Glomerular endothelial cell (primary cell): ENCODE results near the gene AHDC1. TPM values are rescaled to one million over a fixed set of nuclear protein-coding genes. Genes with fewer than 3 reads are reported as not detected.
A peak's percentile ranks its signal among the peaks of the same experiment; 100 is the strongest.

Source experiments
- DNase-seq: peaks from one replicate; pipeline ENCODE4 v3.0.0-alpha.2; 2011; ENCODE audit warnings: low read depth, low spot score; ENCODE audit errors: extremely low read depth
- total RNA-seq: library from RNA; depleted of rRNA; stranded (reverse); fragments of >200 nt; gene quantifications from 2 replicates; pipeline ENCODE4 v1.2.3, GENCODE V29; 2015

Gene AHDC1
- total RNA-seq, 1 donor from 2014 or later = 44.1 TPM

DNA sequence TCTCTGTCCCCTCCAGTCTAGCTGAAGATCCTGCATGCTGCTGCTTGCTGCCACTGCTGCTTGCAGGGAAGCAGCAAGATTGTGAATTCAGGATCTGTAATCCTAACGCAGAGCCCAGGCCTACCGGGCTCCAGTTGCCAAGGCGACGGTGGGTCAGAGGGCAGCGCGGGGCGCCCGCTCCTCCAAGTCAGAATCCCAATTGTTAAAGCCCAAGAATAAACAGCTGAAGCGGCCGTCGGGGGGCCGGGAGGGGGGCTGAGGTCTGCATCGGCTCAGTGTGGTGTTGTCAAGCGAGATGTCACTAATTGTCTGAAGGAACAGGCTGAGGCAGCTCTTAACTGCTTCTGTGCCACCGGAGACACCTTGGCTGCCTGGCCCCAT lies 36.8 kb downstream of the AHDC1 start:
- no peak for DNase-seq

DNA sequence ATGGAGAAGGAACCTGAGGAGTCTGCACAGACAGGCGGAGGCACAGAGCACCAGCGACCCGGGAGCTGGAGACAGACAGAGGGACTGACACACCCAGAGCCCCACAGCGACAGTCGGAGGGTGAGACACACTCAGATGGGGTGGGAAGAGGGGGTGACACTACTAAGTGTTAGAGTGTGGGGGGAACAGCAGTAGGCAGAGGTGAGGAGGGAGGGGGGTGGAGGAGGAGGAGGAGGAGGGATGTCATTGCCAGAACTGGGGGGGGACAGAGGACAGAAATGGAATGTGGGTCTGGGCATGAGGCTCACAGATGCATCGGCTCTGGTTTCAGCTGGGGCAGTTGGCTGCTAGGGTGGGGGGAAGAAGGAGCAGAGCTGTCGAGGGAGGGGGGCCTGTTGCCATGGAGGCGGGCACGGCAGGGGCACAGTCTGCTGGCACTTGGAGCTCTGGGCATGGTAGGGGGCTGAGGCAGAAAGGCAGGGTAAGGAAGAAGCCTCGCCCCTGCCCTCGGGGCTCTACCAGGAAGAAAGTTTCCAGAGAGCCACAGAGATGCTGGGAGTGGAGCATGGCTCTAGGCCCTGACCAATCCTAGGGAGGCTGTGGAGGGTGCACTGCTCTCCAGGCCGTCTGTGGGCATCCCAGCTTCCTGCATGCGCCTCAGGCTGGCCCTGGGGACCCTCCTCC lies 37.3 kb downstream of the AHDC1 start:
- DNase-seq = no peak

DNA sequence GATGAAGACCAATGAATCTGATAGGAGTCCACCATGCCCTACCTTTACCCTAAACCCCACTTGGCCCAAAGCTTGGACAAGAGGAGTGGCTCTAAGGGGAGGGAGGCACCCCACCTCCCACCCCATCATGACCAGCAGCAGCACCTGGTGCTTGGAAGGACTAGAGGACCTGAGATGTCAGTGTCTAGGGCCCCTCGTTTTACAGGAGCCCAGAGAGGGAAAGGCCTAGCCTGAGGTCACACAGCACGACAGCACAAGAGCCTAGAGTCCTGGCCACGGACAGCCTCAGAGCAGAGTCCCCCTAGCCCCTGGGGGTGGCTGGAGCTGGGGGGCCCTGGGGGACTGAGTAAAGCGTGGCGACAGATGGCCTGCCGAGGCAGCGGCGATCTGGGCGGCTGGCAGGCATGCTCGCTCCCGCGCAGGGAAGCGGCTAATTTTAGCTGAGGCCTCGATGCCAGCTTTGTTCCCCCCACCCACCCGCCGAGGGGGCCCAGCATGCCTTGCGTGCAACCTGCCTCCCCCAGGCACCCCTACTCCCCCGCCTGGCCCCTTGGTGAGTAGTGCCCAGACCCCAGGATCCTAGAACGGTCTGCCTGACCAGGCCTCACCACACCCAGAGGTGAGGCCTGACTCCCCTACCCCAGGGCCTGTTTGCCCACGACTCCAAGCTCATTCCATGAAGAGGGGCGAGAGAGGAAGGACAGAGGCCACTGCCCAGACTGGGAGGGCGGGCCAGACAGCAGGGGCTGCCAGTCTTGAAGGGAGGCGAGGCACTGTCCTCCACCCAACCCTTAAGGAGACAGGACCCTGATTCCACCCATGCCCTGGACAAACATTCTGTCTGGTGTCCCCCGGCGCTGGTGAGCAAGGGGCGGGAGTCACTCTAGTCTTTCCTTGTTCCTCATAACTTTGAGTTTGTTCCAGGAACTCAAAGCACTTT lies 39.0 kb downstream of the AHDC1 start:
- no peak for DNase-seq

DNA sequence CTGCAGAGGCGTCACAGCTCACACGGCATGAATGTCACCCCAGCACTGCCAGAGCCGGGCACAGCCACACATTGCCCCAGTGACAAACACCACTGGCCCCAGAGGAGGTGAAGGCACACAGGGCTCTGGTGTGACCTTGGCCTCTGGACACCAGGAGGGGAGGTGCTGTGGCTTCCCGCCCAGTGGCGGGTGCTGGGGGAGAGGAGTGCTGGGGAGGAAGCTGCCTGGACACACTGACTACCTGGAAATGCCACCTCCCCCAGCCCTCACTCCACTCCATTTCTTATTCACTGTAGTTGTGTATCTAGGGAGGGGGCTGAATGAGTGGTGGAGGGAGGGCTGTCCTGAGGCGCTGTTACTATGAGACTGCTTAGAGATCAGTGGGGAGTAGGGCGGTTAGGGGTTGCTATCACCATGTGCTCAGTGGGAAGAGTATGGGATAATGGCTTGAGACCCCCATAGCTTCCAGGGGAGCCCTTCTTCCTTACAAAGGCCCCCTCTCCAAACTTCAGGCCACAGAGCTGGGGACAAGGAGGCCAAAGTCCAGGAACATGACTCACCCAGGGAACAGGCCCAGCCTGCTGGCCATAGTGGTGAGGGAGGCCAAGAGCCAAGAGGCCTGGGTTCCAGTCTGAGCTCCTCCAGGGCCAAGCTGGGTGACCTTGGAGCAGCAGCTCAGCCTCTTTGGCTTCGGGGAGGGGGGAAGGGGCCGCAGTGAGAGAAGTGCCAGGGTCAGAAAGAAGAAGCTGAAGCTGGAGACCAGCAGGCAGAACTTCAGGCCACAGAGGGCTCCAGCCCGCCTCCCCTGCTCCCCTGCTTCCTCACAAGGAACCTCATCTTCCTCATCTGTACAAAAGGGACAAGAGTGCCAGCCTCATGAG lies 40.1 kb downstream of the AHDC1 start:
- DNase-seq = no peak

DNA sequence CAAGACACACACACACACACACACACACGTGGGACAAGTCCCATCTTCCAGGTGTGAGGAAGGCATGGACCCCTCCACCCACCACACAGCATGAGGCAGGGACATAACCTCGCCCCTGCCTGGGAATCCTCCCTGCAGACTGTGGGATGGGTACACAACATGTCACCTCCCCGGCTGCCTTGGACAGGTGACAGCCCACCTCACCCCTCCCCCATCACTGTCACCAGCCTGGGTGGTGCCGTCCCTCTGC lies 40.7 kb downstream of the AHDC1 start:
- no peak for DNase-seq

DNA sequence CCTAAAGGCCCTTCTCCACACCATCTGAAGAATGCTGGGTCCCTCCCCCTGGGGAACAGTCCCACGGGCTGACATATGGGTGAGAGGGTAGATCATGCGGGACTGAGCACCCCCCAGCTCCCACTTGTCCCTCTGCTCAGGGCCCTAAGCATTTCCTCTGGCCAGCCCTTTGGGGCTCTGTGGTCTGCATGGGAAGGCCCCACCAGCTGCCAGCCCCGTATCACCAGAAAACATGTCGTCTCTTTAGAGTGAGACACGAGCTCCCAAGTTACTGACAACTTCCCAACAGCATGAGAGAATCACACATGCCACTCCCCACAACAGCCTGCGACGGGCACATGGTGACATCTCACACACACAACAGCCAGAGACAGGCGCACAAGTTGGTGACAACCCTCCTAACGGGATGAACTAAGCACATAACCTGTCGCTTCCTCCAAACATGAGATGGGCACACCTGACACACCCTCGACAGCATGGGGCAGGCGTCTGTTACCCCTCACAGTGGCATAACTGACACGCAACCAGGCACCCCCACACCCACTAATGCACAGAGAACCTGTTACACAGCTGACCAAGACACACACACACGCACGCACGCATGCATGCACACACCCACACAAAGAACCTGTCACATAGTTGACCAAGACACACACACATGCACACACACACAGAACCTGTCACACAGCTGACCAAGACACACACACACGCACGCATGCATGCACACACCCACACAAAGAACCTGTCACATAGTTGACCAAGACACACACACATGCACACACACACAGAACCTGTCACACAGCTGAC lies 41.2 kb downstream of the AHDC1 start:
- no peak for DNase-seq

DNA sequence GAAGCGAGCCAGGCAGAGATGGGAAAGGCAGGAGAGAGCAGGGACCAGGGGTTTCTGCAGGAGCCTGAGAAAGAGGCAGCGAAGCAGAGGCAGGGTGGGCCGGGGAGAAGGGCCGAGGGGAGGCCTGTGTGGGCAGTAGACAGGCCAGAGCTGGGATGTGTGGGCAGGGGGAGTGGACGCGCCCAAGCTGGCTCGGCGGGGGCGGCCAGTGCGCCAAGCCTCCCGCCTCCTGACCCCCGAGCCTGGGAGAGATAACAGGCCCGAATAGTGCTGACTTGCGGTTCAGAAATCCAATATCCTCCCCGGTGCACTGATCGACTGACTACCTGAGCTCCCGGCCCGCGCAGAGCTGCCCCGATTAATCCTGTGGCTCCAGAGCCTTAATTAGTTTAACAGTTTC lies 41.9 kb downstream of the AHDC1 start:
- DNase-seq = no peak

GRCh38 chr1:27561124-27561899 lies 42.6 kb downstream of the AHDC1 start:
- no peak for DNase-seq

- DNase-seq = no peak
Measured at GRCh38 chr1:27560268-27561123, 43.4 kb downstream of the AHDC1 start.

- DNase-seq = no peak
Measured at GRCh38 chr1:27559466-27560030, 44.4 kb downstream of the AHDC1 start.

- no peak for DNase-seq
Measured at GRCh38 chr1:27557596-27558340, 46.2 kb downstream of the AHDC1 start.

DNA sequence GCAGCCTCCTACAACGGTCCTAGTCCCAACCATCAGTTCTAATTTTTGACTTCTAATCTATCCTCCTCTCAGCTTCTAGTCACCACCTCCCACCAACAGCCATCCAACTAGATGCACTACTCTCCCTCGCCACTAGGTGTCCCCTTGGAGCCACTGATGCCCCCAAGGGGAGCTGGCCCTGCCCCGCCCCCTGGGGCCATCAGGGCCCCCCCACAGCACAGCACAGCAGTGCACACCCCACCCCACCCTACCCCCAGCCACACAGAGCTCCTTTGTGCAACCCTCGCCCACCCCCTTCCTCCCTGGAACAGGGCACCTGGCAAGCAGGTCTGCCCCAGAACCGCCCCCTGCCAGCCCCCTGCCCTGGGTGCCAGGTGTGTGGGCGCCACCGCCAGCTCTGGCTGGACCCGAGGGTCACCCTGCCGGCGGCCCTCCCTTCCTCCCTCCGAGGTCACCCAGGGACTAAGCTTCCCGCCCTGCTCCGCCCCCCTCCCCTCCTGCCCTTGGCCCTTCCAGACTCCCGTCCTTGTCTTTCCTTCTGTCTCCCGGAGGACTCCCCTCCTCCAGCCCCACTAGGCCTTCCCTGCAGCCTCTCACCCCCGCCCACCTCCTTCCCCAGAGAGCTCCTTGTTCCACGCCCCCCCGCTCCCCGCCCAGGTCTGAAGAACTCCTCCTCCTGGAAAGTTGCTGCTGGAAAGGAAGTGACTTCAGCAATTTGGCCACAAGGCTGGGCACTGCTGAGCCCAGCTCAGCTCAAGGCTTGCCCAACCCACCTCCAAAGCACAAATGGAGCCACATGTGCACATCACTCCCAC lies 47.0 kb downstream of the AHDC1 start:
- DNase-seq = peak; percentile 47

DNA sequence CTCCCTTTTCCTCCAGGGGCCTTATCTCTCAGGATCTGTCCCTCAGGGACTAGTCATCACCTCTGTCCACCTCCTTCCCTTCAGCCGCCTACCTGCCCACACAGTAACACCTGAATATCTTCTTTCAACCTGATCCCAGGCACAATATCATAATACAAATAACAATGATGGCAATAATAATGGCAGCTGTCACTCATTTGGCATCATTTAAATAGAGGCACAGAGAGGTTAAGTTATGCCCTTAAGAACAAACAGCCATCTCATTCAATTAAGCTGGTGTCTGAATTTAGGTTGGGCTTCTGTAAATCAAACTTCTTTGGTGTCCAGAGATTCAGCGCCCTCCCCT lies 47.5 kb downstream of the AHDC1 start:
- no peak for DNase-seq

DNA sequence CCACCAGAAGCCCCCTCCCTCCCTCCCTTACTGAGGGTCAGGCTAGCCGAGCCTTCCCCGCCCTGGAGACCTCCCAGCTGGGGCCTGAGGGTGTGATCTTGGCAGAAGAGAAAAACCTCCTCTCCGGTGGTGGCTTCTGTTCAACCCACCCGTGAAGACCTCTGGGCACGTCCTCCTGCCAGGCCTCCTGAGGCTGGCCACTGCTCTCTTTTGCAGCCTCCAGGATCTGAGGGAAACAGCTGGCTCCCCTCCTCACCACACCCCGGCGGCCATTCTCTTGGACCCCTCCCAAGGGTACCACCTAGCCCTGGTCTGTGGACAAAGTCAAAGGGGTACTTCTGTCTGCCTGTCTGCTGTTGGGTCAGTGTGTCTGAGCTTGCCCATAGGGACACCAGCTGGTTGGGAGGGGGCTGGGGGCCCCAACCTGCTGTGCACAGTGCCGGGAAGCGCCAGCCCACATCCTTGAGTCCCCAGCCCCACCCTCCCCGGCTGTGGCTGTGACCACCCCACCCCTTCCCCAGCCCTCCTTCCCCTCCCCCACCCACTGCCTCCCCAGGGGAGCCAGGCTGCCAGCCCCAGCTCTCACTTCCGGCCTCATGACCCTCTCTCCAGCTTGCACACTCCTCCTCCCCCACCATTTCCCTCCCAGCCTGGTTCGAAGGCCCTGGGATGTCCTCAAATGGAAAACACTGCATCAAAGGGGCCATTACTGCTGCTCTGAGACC lies 48.1 kb downstream of the AHDC1 start:
- DNase-seq = no peak

DNA sequence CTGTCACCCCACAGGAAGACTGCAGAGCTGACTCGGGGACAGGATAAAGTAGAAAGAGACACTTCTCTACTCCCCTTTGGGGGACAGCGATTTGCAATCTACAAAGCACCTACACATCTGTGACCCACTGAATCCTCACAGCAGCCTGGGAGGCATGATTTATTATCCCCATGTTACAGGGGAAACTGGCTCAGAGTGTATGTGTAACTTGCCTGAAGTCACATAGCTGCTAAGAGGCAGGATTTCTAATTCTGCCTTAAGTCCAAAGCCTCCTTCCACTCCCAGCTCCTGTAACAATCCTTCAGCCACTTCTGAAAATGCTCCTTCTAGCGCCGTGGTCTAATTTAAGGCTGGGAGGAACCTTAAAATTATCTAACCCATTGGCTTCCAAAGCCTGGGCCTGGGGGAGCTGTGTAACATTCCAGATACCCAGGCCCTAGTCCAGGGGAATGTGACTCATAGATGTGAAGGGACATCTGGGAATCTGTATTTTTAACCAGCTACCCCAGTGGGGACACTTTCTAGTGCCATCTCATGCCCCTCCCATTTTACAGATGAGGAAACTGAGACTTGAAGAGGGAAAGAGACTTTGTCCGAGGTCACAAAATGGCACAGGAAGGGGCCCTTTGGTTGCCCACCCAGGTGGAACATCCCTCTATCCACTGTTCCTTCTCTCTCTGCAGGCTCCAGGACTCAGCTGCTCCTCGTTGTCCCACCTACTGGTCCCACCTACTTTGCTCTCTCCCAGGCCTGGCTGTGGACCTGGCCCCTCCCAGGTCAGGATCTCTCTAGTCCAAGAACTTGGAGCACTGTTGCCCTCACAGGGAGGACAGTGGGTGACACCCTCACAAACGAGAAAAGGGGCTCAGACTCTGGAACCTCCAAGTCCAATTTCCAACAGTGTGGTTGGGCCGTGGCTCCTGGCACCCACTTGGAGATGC lies 48.9 kb downstream of the AHDC1 start:
- DNase-seq = no peak
